GM18499 (cell line): Measurements from ENCODE around the gene HERPUD1.
"Not testable (repeated sequence)": the region's sequence is repeated elsewhere in the genome, so short reads cannot be mapped to it uniquely, and the experiment has no call there.

Source experiments
- ATAC-seq: cut with Tn5 transposase; IDR thresholded peaks from one replicate; pipeline ENCODE4 v1.9.1; 2021; ENCODE audit warnings: moderate number of reproducible peaks; ENCODE audit not compliant: insufficient read depth, unreplicated experiment

Gene HERPUD1

GRCh38 chr16:56933828-56934598 lies 2.1 kb downstream of the HERPUD1 start:
- no peak for ATAC-seq

GRCh38 chr16:56934599-56935145 lies 2.7 kb downstream of the HERPUD1 start:
- not testable (repeated sequence) for ATAC-seq

GRCh38 chr16:56935201-56935600 lies 3.3 kb downstream of the HERPUD1 start:
- ATAC-seq: no peak

GRCh38 chr16:56936491-56936890 lies 4.5 kb downstream of the HERPUD1 start:
- ATAC-seq: no peak

GRCh38 chr16:56936950-56937349 lies 5.0 kb downstream of the HERPUD1 start:
- ATAC-seq: no peak

GRCh38 chr16:56938664-56939513 lies 6.9 kb downstream of the HERPUD1 start:
- no peak for ATAC-seq

GRCh38 chr16:56939801-56940200 lies 7.9 kb downstream of the HERPUD1 start:
- ATAC-seq: no peak

- no peak for ATAC-seq
These were observed 9.2 kb downstream of the HERPUD1 start for GRCh38 chr16:56941092-56941491.

- no peak for ATAC-seq
These were observed 10.0 kb downstream of the HERPUD1 start for GRCh38 chr16:56941856-56942331.

GRCh38 chr16:56943761-56944375 lies 11.9 kb downstream of the HERPUD1 start:
- no peak for ATAC-seq

- ATAC-seq: no peak
These were observed 13.3 kb downstream of the HERPUD1 start for GRCh38 chr16:56944954-56945839.

- no peak for ATAC-seq
These were observed 14.0 kb downstream of the HERPUD1 start for GRCh38 chr16:56945847-56946527.

- no peak for ATAC-seq
These were observed 15.0 kb downstream of the HERPUD1 start for GRCh38 chr16:56946767-56947603.

GRCh38 chr16:56947604-56947995 lies 15.7 kb downstream of the HERPUD1 start:
- no peak for ATAC-seq

GRCh38 chr16:56948234-56948633 lies 16.3 kb downstream of the HERPUD1 start:
- no peak for ATAC-seq

- no peak for ATAC-seq
These were observed 18.1 kb downstream of the HERPUD1 start for GRCh38 chr16:56950051-56950450.

- ATAC-seq: no peak
These were observed 18.5 kb downstream of the HERPUD1 start for GRCh38 chr16:56950455-56950854.
